AG09309 (cell line): Measurements from ENCODE around the gene NPY.
"Not testable (repeated sequence)": the region's sequence is repeated elsewhere in the genome, so short reads cannot be mapped to it uniquely, and the experiment has no call there.

Source experiments
- DNase-seq: peaks from one replicate; pipeline ENCODE4 v3.0.0-alpha.2; 2010; ENCODE audit warnings: low read depth
- H3K4me3 ChIP-seq: 2 replicates; pipeline ENCODE4 v1.5.1; 2011; ENCODE audit warnings: mild to moderate bottlenecking, low read depth, low read length, moderate library complexity; ENCODE audit not compliant: control insufficient read depth
- TF ChIP-seq, protein P1 (sequence below): IDR thresholded peaks from 2 replicates; pipeline ENCODE4 v1.5.1; 2011; ENCODE audit warnings: mild to moderate bottlenecking, low read depth, low read length, inconsistent platforms; ENCODE audit not compliant: insufficient read depth, control insufficient read depth; ENCODE audit errors: missing control alignments

Gene NPY

DNA sequence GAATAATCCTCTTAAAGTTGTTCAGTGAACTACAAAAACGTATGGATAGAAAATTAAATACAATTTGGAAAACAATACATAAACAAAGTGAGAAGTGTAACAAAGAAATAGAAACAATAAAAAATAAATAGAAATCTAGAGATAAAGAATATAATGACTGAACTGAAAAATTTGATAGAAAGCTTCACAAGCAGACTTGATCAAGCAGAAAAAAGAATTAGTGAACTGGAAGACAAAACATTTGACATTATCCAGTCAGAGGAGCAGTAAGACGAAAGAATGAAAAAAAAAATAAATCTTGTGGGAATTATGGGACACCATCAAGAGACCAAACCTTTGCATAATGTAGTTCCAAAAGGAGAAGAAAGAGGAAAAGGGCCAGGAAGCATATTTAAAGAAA lies 32.4 kb upstream of the NPY start:
- H3K4me3 ChIP-seq: no peak overlapping the region
- DNase-seq: no peak
- TF ChIP-seq, protein P1, sequence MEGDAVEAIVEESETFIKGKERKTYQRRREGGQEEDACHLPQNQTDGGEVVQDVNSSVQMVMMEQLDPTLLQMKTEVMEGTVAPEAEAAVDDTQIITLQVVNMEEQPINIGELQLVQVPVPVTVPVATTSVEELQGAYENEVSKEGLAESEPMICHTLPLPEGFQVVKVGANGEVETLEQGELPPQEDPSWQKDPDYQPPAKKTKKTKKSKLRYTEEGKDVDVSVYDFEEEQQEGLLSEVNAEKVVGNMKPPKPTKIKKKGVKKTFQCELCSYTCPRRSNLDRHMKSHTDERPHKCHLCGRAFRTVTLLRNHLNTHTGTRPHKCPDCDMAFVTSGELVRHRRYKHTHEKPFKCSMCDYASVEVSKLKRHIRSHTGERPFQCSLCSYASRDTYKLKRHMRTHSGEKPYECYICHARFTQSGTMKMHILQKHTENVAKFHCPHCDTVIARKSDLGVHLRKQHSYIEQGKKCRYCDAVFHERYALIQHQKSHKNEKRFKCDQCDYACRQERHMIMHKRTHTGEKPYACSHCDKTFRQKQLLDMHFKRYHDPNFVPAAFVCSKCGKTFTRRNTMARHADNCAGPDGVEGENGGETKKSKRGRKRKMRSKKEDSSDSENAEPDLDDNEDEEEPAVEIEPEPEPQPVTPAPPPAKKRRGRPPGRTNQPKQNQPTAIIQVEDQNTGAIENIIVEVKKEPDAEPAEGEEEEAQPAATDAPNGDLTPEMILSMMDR: no peak

GRCh38 chr7:24255139-24255538 lies 28.9 kb upstream of the NPY start:
- no peak overlapping the region for H3K4me3 ChIP-seq
- no peak for DNase-seq
- TF ChIP-seq, protein P1: no peak

DNA sequence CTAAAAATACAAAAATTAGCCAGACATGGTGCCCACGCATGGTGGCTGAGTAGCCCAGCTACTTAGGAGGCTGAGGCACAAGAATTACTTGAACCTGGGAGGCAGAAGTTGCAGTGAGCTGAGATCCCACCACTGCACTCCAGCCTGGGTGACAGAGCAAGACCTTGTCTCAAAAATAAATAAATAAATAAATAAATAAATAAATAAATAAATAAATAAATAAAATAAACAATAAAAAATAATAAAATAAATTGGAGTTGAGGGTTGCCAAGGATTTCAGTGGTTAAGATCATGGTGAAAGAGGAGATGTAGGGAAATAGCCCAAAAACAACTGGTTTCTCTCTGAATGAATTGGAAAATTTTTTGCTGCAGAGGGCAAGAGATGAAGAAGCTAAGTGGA lies 25.7 kb upstream of the NPY start:
- H3K4me3 ChIP-seq, DNase-seq: not testable (repeated sequence)

GRCh38 chr7:24271938-24272337 lies 12.1 kb upstream of the NPY start:
- H3K4me3 ChIP-seq: no peak overlapping the region
- TF ChIP-seq, protein P1: no peak
- no peak for DNase-seq

DNA sequence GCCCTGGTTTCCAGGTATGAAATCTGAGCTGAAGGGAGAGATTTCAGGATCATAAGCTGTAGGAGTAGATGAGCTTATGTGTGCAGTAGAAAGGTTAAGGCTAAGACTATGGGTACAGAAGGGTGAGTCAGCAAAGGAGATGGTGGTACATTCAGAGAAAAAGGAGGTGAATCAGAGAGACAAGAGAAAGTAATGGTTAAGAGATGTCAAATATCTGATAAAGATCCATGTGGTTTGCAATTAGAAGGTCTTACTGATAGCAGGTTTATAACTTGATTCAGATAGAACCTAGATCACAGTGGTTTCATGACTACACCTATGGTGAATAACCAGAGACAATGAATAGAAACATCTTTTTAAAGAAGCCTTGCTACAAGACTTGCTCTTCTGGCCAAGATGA lies 4.5 kb upstream of the NPY start:
- H3K4me3 ChIP-seq: no peak overlapping the region
- no peak for DNase-seq
- TF ChIP-seq, protein P1: no peak

GRCh38 chr7:24283554-24283896 lies 465 bp upstream of the NPY start:
- H3K4me3 ChIP-seq: no peak overlapping the region
- TF ChIP-seq, protein P1: no peak
- DNase-seq: no peak

- DNase-seq: no peak
- H3K4me3 ChIP-seq: no peak overlapping the region
Observed at GRCh38 chr7:24284699-24285506, 913 bp downstream of the NPY start.

More at GRCh38 chr7:24284699-24285506, 913 bp downstream of the NPY start:
- TF ChIP-seq, protein P1: no peak
